Inflammatory macrophage treated with lipopolysaccharide for 4 hours (primary cell): ENCODE data around the gene RAD51.

Experiments used
- DNase-seq: peaks from one replicate; pipeline ENCODE4 v3.0.0-alpha.2; 2020

Gene RAD51

GRCh38 chr15:40763801-40764628 lies 69.0 kb downstream of the RAD51 start, which contains the start of gene GCHFR:
GCHFR (plus strand) TSS chr15:40764068; CDS start chr15:40764181, 113 bp downstream.
- DNase-seq = peak; percentile 78

GRCh38 chr15:40764629-40765103 lies 69.7 kb downstream of the RAD51 start:
- no peak for DNase-seq

- DNase-seq = no peak
Measured at GRCh38 chr15:40766194-40766815, 71.3 kb downstream of the RAD51 start.

GRCh38 chr15:40766906-40767837 lies 72.2 kb downstream of the RAD51 start:
- no peak for DNase-seq

- DNase-seq = no peak
Measured at GRCh38 chr15:40767838-40768500, 73.0 kb downstream of the RAD51 start.

GRCh38 chr15:40768521-40769273 lies 73.7 kb downstream of the RAD51 start:
- DNase-seq = no peak

GRCh38 chr15:40769274-40770146 lies 74.5 kb downstream of the RAD51 start, which contains the start of gene C15orf62:
C15orf62 (plus strand) TSS chr15:40769980; CDS start chr15:40770496, 516 bp downstream.
- DNase-seq = peak; percentile 47

- DNase-seq = no peak
Measured at GRCh38 chr15:40770147-40770721, 75.3 kb downstream of the RAD51 start.

- no peak for DNase-seq
Measured at GRCh38 chr15:40771242-40771641, 76.3 kb downstream of the RAD51 start.

GRCh38 chr15:40772014-40772413 lies 77.0 kb downstream of the RAD51 start:
- no peak for DNase-seq

- no peak for DNase-seq
Measured at GRCh38 chr15:40773496-40773895, 78.5 kb downstream of the RAD51 start.

GRCh38 chr15:40773902-40774301 lies 78.9 kb downstream of the RAD51 start:
- no peak for DNase-seq

- DNase-seq = no peak
Measured at GRCh38 chr15:40775007-40775406, 80.0 kb downstream of the RAD51 start.

- no peak for DNase-seq
Measured at GRCh38 chr15:40775740-40776536, 81.0 kb downstream of the RAD51 start.

GRCh38 chr15:40776537-40777141 lies 81.7 kb downstream of the RAD51 start:
- peak; percentile 71 for DNase-seq
